Kidney (tissue), 14 donors: Measurements from ENCODE around the gene SPIRE1. TPM values are rescaled to one million over a fixed set of nuclear protein-coding genes. Genes with fewer than 3 reads are reported as not detected.

Source experiments
- DNase-seq, 5 donors: peaks; one replicate each; pipeline ENCODE4 v3.0.0-alpha.2; 2013 to 2020
- FAIRE-seq: peaks from 2 replicates; lab custom pipeline; 2012; peaks lifted over from hg19 to GRCh38; lab: Jason Lieb, UNC
- H3K27ac ChIP-seq, 2 donors: one replicate each; pipeline ENCODE4 v1.7.0; 2013; ENCODE audit warnings: low read depth in 2 of 2, low read length in 2 of 2, inconsistent platforms in 1 of 2
- H3K27me3 ChIP-seq: one replicate; pipeline ENCODE4 v1.7.1; 2013; ENCODE audit warnings: low read length, inconsistent platforms; ENCODE audit not compliant: control insufficient read depth, insufficient read depth
- H3K36me3 ChIP-seq, 3 donors: one replicate each; pipeline versions ENCODE4 v1.7.0 to v1.7.1; 2013; ENCODE audit warnings: low read length in 3 of 3, control low read depth in 1 of 3, inconsistent platforms in 1 of 3; ENCODE audit not compliant: insufficient read depth in 3 of 3, control insufficient read depth in 2 of 3
- H3K4me1 ChIP-seq, 3 donors: one replicate each; pipeline versions ENCODE4 v1.7.0 to v1.7.1; 2013; ENCODE audit warnings: low read length in 3 of 3, inconsistent platforms in 1 of 3, low read depth in 1 of 3; ENCODE audit not compliant: control insufficient read depth in 2 of 3, insufficient read depth in 2 of 3
- H3K4me3 ChIP-seq, 3 donors: one replicate each; pipeline versions ENCODE4 v1.7.0 to v1.8.1; 2013; ENCODE audit warnings: low read length in 3 of 3, control low read depth in 1 of 3, inconsistent platforms in 1 of 3
- H3K9ac ChIP-seq, 3 donors: one replicate each; pipeline versions ENCODE4 v1.7.0 to v1.7.1; 2013; ENCODE audit warnings: low read length in 3 of 3, control low read depth in 1 of 3, inconsistent platforms in 1 of 3
- H3K9me3 ChIP-seq, 3 donors: one replicate each; pipeline versions ENCODE4 v1.7.0 to v1.7.1; 2013; ENCODE audit warnings: low read length in 3 of 3, control low read depth in 1 of 3, inconsistent platforms in 1 of 3; ENCODE audit not compliant: control insufficient read depth in 2 of 3, insufficient read depth in 1 of 3
- intact Hi-C: fragments of 100-400 bp; cut with DNase I; formaldehyde crosslinking; loops from one replicate; pipeline ENCODE4 v1.11.1; 2022
- polyA plus RNA-seq: library from polyadenylated mRNA; stranded (reverse); fragments of 350-450 nt; fragmentation: Illumina TruSeq; extraction: RNeasy Lipid Tissue Mini Kit (QIAGEN cat#74804); gene quantifications from one replicate; pipeline ENCODE4 v1.2.3, GENCODE V29; 2014; ENCODE audit warnings: low read depth, low replicate concordance; ENCODE audit not compliant: insufficient read depth
- total RNA-seq: library from RNA; stranded (reverse); fragmentation: NEBNext Ultra II Directional; extraction: Animal tissue kit (Norgen Biotek cat#: 25700); gene quantifications from one replicate; pipeline ENCODE4 v1.2.1, GENCODE V29; 2021
- TF ChIP-seq, protein P1 (sequence below): IDR thresholded peaks from 3 replicates; pipeline ENCODE4 v1.5.1; 2012; ENCODE audit warnings: mild to moderate bottlenecking, moderate library complexity, borderline replicate concordance; ENCODE audit not compliant: insufficient read depth; ENCODE audit errors: extremely low read depth
- donor health status: control.
- donor health status: control.
- donor health status: control.
- donor health status: control.
- donor health status: control.
- donor health status: DM: yes; HTN: yes; CAD: no.
- donor health status: Normal renal cell carcinoma (clear cell type).

SPIRE1 gene
- total and polyA plus RNA-seq, 2 donors from 2014 or later = 12.3 to 35.1 TPM

DNA sequence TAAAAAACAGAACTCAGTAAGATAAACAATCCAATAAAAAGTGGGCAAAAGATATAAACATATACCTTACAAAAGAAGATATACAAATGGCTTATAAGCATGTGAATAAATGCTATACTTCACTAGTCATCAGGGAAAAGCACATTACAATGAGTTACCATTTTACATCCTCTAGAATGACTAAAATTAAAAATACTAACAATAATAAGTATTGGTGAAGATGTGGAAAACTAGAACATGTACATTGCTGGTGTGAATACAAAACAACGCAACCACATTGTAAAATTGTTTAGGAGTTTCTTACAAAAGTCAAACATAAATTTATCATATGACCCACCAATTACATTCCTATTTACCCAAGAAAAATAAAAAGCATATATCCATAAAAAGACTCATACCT, 80.1 kb downstream of the SPIRE1 start:
- Histone ChIP-seq H3K9me3 (no peaks in the 10 kb centered on the region), H3K4me1 (no peaks in the 10 kb centered on the region), H3K36me3 (no peaks in the 10 kb centered on the region), H3K4me3 (no peak overlapping the region), H3K27me3 (no peaks in the 10 kb centered on the region), H3K9ac (no peak overlapping the region), H3K27ac (no peak overlapping the region)
- intact Hi-C loops = no loop called here
- TF ChIP-seq, protein P1, sequence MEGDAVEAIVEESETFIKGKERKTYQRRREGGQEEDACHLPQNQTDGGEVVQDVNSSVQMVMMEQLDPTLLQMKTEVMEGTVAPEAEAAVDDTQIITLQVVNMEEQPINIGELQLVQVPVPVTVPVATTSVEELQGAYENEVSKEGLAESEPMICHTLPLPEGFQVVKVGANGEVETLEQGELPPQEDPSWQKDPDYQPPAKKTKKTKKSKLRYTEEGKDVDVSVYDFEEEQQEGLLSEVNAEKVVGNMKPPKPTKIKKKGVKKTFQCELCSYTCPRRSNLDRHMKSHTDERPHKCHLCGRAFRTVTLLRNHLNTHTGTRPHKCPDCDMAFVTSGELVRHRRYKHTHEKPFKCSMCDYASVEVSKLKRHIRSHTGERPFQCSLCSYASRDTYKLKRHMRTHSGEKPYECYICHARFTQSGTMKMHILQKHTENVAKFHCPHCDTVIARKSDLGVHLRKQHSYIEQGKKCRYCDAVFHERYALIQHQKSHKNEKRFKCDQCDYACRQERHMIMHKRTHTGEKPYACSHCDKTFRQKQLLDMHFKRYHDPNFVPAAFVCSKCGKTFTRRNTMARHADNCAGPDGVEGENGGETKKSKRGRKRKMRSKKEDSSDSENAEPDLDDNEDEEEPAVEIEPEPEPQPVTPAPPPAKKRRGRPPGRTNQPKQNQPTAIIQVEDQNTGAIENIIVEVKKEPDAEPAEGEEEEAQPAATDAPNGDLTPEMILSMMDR = no peak
- FAIRE-seq (no peak), DNase-seq (no peak)

DNA sequence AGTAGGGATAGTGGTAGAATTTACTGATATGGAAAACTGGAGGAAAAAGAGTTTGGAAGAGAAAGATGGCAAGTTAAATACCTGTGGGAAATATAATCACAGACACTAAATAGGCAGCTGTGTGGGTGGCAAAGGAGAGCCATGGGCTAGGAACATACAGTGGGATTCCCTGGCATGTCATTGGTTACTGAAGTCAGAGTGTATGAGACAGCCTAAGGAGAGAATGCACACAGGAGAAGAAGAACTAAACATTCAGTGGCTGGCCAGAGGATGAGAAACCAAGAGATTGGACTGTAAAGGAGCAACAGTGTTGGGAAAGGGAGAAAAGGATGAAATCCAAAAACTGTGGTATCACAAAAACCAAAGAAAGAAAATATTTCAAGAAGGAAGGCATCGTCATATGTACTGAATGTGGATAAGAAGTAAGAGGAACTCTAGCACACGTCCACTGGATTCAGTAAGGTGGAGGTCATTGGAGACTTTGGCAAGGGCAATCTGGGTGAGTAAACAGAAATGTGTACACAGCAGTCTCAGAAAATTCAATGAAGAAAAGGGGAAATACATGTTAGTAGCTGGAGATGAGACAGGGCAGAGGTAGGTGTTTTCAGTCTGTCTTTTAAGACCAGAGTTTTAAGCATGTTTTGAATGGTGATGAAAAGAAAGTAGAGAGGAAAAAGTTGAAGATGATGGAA, 83.3 kb downstream of the SPIRE1 start:
- FAIRE-seq = no peak
- no peak for DNase-seq
- no peaks in the 10 kb centered on the region for H3K9me3 ChIP-seq
- no peak overlapping the region for H3K27ac ChIP-seq
- intact Hi-C loops = no loop called here
- no peak overlapping the region for H3K4me3 ChIP-seq
- no peaks in the 10 kb centered on the region for H3K27me3 ChIP-seq
- H3K4me1 ChIP-seq = peaks cover 0 to 3% (median 0%) of the 10 kb centered on the region in 3 donors
- TF ChIP-seq, protein P1 = no peak
- no peak overlapping the region for H3K9ac ChIP-seq
- H3K36me3 ChIP-seq = no peaks in the 10 kb centered on the region

DNA sequence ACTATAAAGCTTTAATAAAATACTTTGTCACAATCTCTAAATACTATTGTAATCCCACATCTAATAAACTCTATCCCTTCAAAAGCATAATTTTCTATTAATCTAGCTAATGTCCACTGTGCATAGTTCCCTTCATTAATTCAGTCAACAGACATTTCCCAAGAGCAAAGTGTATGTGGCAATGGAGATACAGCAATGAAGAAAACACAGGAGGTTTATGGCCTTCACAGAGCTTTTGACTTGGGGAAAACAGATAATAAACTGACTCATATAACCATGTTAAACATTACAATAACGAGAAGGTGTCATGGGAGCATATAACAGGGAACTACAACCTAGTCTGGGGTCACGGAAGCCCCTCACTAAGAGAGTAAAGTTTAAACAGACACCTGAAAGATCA, 86.3 kb downstream of the SPIRE1 start:
- H3K36me3 ChIP-seq = no peaks in the 10 kb centered on the region
- intact Hi-C loops = no loop called here
- no peaks in the 10 kb centered on the region for H3K9me3 ChIP-seq
- H3K27ac ChIP-seq = no peak overlapping the region
- H3K27me3 ChIP-seq = no peaks in the 10 kb centered on the region
- H3K4me1 ChIP-seq = peaks cover 0 to 3% (median 0%) of the 10 kb centered on the region in 3 donors
- no peak overlapping the region for H3K4me3 ChIP-seq
- TF ChIP-seq, protein P1 = no peak
- H3K9ac ChIP-seq = no peak overlapping the region
- FAIRE-seq (no peak), DNase-seq (no peak)
